ENCODE measurements around the gene MRPL53. TPM values are rescaled to one million over a fixed set of nuclear protein-coding genes. Genes with fewer than 3 reads are reported as not detected.

Gene MRPL53
- total RNA-seq, 3 donors from 2014 or later: 17.9 to 49.0 (median 48.2) TPM

GRCh38 chr2:74501335-74502071 is 29.0 kb upstream of the MRPL53 start:
- Histone ChIP-seq H3K36me3 (no peaks in the 10 kb centered on the region), H3K4me3 (no peak overlapping the region), H3K4me1 (peaks cover 3 to 15% of the 10 kb centered on the region in 2 donors), H3K9me3 (no peaks in the 10 kb centered on the region), H3K27ac (no peak overlapping the region), H3K27me3 (peaks cover 6 to 7% of the 10 kb centered on the region in 2 donors)
- intact Hi-C loops (cut with DNase I; ENCODE audit: low total_unique reads): no loop called here
- no peak for DNase-seq (ENCODE audit: low spot score in 2 of 2)
- TF ChIP-seq POLR2AphosphoS5 (IDR thresholded peaks at IDR 0.05) (no peak), CTCF (IDR thresholded peaks at IDR 0.05) (no peak), POLR2A (IDR thresholded peaks at IDR 0.05) (no peak)

- H3K4me1 ChIP-seq: peaks cover 3 to 5% of the 10 kb centered on the region in 2 donors
- H3K27ac ChIP-seq: no peak overlapping the region
- no peak overlapping the region for H3K4me3 ChIP-seq
- DNase-seq (ENCODE audit: low spot score in 2 of 2): no peak
- no peaks in the 10 kb centered on the region for H3K9me3 ChIP-seq
- TF ChIP-seq POLR2A (IDR thresholded peaks at IDR 0.05) (no peak), CTCF (IDR thresholded peaks at IDR 0.05) (no peak), POLR2AphosphoS5 (IDR thresholded peaks at IDR 0.05) (no peak)
- peaks cover 6 to 7% of the 10 kb centered on the region in 2 donors for H3K27me3 ChIP-seq
- H3K36me3 ChIP-seq: no peaks in the 10 kb centered on the region
- intact Hi-C loops (cut with DNase I; ENCODE audit: low total_unique reads): no loop called here
Measured at GRCh38 chr2:74500578-74500946, 28.1 kb upstream of the MRPL53 start.

- Histone ChIP-seq H3K4me3 (peak overlapping the region in 1 of 3 donors; percentile 55), H3K27me3 (peaks cover 6 to 7% of the 10 kb centered on the region in 2 donors), H3K36me3 (no peaks in the 10 kb centered on the region), H3K27ac (no peak overlapping the region), H3K4me1 (peaks cover under 1 to 3% of the 10 kb centered on the region in 2 donors), H3K9me3 (no peaks in the 10 kb centered on the region)
- DNase-seq (ENCODE audit: low spot score in 2 of 2): no peak
- TF ChIP-seq POLR2A (IDR thresholded peaks at IDR 0.05): no peak
- TF ChIP-seq CTCF (IDR thresholded peaks at IDR 0.05): no peak
- no peak for TF ChIP-seq POLR2AphosphoS5 (IDR thresholded peaks at IDR 0.05)
- intact Hi-C loops (cut with DNase I; ENCODE audit: low total_unique reads): no loop called here
Measured at GRCh38 chr2:74499940-74500577, 27.6 kb upstream of the MRPL53 start.

- no peaks in the 10 kb centered on the region for H3K36me3 ChIP-seq
- no peaks in the 10 kb centered on the region for H3K9me3 ChIP-seq
- H3K4me3 ChIP-seq: peak within 1 kb of the TSS; percentile 31 to 70 (median 55)
- no peak for DNase-seq (ENCODE audit: low spot score in 2 of 2)
- peaks cover 0 to 3% of the 10 kb centered on the region in 2 donors for H3K4me1 ChIP-seq
- peaks cover 6 to 7% of the 10 kb centered on the region in 2 donors for H3K27me3 ChIP-seq
- H3K27ac ChIP-seq: peak within 1 kb of the TSS; percentile 29 to 43
- TF ChIP-seq POLR2AphosphoS5 (IDR thresholded peaks at IDR 0.05) (no peak), CTCF (IDR thresholded peaks at IDR 0.05) (no peak), POLR2A (IDR thresholded peaks at IDR 0.05) (no peak)
- intact Hi-C loops (cut with DNase I; ENCODE audit: low total_unique reads): no loop called here
Measured at GRCh38 chr2:74499267-74499939, 26.9 kb upstream of the MRPL53 start, which contains the start of gene LBX2. Gene LBX2, minus strand, starts transcription at chr2:74499603. Its CDS starts 66 bp downstream, at chr2:74499537.
